Measurements from ENCODE around the gene ZNF354C.

The ZNF354C gene

GRCh38 chr5:179124853-179125788, 64.9 kb downstream of the ZNF354C start:
- no peak overlapping the region for H3K27ac ChIP-seq
- H3K4me3 ChIP-seq = no peak overlapping the region

GRCh38 chr5:179125789-179126505, 65.8 kb downstream of the ZNF354C start:
- H3K4me3 ChIP-seq = no peak overlapping the region
- H3K27ac ChIP-seq = no peak overlapping the region

- Histone ChIP-seq H3K27ac (no peak overlapping the region), H3K4me3 (no peak overlapping the region)
These were observed 66.4 kb downstream of the ZNF354C start for GRCh38 chr5:179126506-179126991.

- Histone ChIP-seq H3K27ac (no peak overlapping the region), H3K4me3 (no peak overlapping the region)
These were observed 67.2 kb downstream of the ZNF354C start for GRCh38 chr5:179127136-179128040.

- no peak overlapping the region for H3K27ac ChIP-seq
These were observed 67.8 kb downstream of the ZNF354C start for GRCh38 chr5:179128041-179128365.

GRCh38 chr5:179128976-179129375, 68.8 kb downstream of the ZNF354C start:
- Histone ChIP-seq H3K4me3 (no peak overlapping the region), H3K27ac (no peak overlapping the region)

More at GRCh38 chr5:179128041-179128365, 67.8 kb downstream of the ZNF354C start:
- no peak overlapping the region for H3K4me3 ChIP-seq

- no peak overlapping the region for H3K27ac ChIP-seq
- no peak overlapping the region for H3K4me3 ChIP-seq
These were observed 69.5 kb downstream of the ZNF354C start for GRCh38 chr5:179129607-179130071.

GRCh38 chr5:179130101-179130681, 70.0 kb downstream of the ZNF354C start:
- H3K4me3 ChIP-seq = no peak overlapping the region
- H3K27ac ChIP-seq = no peak overlapping the region

GRCh38 chr5:179131321-179131835, 71.2 kb downstream of the ZNF354C start:
- H3K4me3 ChIP-seq = no peak overlapping the region

GRCh38 chr5:179131886-179132585, 71.9 kb downstream of the ZNF354C start:
- H3K4me3 ChIP-seq = no peak overlapping the region
- no peak overlapping the region for H3K27ac ChIP-seq

More at GRCh38 chr5:179131321-179131835, 71.2 kb downstream of the ZNF354C start:
- no peak overlapping the region for H3K27ac ChIP-seq

- no peak overlapping the region for H3K4me3 ChIP-seq
These were observed 72.6 kb downstream of the ZNF354C start for GRCh38 chr5:179132586-179133355.

More at GRCh38 chr5:179132586-179133355, 72.6 kb downstream of the ZNF354C start:
- H3K27ac ChIP-seq = no peak overlapping the region

Data from skin epidermis (tissue), 12 donors.